Measurements from ENCODE around the gene SFTPD.

SFTPD gene

GRCh38 chr10:79946271-79947082 is 2.4 kb downstream of the SFTPD start:
- no peak for DNase-seq (ENCODE audit: low read depth, low spot score)
- no peak overlapping the region for H3K27ac ChIP-seq

GRCh38 chr10:79944428-79945395 is 4.2 kb downstream of the SFTPD start:
- DNase-seq (ENCODE audit: low read depth, low spot score): no peak
- H3K27ac ChIP-seq: no peak overlapping the region

DNA sequence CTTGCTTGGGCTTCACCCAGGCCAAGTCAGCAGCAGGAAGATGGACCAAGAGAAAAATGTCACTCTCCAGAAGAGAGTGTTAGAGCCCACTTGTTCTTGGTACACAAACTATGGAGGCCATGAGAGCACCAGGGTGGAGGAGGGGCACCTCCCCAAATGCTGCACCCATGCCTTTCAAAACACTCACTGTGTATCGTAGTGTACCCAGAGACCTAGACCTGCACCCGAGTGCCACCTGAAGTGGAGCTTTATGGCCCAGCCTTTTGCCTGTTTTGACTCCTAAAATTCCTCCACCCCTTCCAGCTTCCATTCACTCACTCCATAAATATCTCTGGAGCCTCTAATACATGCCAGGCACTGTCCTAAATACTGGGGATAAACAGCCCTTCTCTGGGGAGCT is 5.0 kb downstream of the SFTPD start:
- no peak overlapping the region for H3K27ac ChIP-seq
- no peak for DNase-seq (ENCODE audit: low read depth, low spot score)

DNA sequence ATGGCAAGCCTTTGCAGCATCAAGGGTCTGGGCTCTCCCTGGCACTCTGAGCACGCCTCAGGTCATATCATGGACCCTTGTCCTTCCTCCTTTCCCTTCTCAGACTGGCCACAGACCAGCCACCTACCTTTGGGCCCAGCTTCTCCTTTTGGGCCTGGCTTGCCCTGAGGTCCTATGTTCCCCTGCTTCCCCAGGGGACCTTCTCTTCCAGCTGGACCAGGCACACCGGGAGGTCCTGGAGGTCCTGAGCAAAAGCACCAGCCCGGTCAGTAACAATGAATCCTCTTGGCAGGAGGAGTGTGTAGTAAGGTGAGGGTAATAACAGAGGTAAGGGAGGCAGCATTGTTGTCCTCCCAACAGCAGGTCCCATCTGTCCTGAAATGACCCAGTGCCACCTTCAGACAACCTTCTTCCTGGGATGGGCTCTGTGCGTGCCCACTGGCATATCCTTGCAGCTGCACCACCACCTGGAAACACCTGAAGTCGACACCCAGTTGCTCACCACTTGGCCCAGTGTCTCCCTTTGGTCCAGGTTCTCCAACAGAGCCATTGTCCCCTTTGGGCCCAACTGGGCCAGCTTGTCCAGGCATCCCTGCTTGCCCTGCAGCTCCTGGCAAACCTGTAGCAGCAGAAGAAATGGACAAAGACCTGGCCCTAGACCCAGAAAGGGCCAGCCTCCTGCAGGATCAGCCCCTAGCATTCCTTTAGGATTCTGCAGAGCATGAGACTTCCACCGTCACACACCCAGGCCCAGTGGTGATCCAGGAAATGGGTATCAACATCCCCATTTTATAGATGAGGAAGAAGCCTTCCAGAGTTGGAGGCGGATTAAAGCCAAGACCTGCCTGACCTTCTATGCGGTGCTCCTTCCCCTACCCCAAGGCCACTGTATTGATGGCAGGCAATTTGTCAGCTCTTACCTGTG is 6.4 kb downstream of the SFTPD start:
- no peak overlapping the region for H3K27ac ChIP-seq
- no peak for DNase-seq (ENCODE audit: low read depth, low spot score)

DNA sequence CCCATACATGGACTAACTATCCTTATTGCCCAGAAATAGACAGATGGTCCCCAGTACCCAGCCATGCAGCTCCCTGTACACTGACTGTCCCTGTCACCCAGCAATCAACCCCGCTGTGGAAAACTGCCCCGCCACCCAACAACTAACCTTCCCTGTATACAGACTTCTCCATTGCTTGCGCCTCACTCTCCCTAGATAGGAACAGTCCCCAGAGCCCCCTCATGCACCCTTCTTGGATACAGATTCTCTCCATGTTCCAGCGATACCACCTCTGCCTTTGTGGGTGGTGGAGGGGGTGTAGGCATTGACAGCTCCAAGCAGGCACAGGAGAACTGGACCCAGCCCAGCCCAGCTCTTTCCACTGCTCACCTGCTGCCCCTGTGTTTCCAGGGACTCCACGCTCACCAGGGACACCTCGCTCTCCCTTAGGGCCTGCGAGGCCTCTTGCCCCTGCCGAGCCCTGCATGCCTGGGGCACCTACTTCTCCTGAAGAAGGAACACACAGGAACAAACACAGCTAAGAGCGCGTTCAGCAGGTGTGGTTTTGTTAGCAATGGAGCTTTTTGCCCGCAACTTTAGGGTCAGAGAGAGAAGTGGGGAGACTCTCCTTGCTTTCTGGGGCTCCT is 7.2 kb downstream of the SFTPD start:
- DNase-seq (ENCODE audit: low read depth, low spot score): no peak
- no peak overlapping the region for H3K27ac ChIP-seq

- no peak overlapping the region for H3K27ac ChIP-seq
- DNase-seq (ENCODE audit: low read depth, low spot score): no peak
Measured at GRCh38 chr10:79941146-79941545, 7.8 kb downstream of the SFTPD start.

- DNase-seq (ENCODE audit: low read depth, low spot score): no peak
- no peak overlapping the region for H3K27ac ChIP-seq
Measured at GRCh38 chr10:79940431-79940830, 8.5 kb downstream of the SFTPD start.

GRCh38 chr10:79939969-79940368 is 8.9 kb downstream of the SFTPD start:
- no peak overlapping the region for H3K27ac ChIP-seq
- no peak for DNase-seq (ENCODE audit: low read depth, low spot score)

DNA sequence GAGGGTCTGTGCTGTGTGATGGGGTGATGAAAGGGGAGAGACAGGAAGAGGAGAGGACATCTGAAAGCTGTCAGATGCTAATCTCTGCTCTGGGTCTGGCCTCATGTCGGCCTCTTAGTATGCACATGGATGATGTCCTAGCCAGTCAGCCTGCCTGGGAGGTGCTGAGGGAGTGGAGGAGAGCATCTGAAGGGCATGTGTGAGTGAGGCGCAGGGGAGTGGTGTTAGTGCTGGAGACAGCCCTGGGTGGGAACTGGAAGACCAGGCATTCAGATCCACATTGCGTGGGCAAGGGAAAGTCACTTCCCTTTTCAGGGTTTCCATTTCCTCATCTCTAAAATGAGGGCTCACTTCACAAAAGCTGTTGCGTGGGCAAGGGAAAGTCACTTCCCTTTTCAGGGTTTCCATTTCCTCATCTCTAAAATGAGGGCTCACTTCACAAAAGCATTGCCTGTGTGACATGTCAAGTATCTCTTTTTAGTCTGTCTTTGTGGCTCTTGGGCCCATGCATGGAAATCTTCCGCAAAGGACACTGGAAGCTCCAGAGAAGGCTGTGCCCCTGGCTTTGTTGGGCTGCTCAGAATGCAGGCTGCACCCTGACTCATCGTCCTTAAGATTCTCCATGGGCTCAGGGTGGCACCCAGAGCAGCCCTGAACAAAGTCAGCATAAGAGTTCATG is 10.0 kb downstream of the SFTPD start:
- H3K27ac ChIP-seq: no peak overlapping the region
- no peak for DNase-seq (ENCODE audit: low read depth, low spot score)

- H3K27ac ChIP-seq: no peak overlapping the region
- no peak for DNase-seq (ENCODE audit: low read depth, low spot score)
Measured at GRCh38 chr10:79937701-79938151, 11.2 kb downstream of the SFTPD start.

DNA sequence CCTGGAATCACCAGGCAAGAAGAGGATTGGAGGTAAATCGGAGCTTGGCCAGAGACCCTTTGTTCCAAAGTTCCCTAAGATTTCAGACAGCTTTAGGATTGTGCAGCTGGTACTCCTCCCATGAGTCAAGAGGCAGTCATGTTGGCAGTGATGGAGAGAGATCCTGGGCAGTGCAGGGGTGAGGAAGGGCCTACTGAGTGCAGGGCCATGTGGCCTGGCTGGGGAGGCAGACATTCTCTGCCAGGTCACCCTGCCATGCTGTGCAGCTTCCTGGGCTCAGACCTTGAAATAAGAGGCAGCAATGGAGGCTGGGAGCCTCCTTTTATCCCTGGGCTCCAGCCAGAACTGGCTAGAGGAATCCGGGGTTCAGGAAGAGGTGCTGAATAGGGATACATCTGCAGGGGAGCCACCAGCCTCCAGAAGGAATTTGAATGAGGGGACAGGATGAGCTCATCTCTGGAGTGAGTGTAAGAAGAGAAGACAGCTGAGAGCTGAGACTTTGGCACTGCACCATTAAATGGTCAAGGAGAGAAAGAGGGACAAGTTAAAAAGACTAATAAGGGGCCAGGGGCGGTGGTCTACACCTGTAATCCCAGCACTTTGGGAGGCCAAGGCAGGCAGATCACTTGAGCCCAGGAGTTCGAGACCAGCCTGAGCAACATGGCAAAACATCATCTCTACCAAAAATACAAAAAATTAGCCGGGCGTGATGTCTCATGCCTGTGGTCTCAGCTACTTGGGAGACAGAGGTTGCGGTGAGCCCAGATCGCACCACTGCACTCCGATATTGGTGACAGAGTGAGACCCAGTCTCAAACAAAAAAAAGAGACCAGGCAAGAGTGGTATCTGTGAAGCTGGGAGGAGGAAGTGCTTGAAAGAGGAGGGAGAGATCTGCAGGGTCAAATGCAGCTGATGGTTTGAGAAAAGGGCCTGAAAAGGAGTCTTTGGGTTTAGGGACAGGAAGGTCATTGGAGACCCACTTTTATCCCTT is 12.0 kb downstream of the SFTPD start:
- no peak overlapping the region for H3K27ac ChIP-seq
- no peak for DNase-seq (ENCODE audit: low read depth, low spot score)

- no peak for DNase-seq (ENCODE audit: low read depth, low spot score)
- H3K27ac ChIP-seq: no peak overlapping the region
Measured at GRCh38 chr10:79933961-79934360, 14.9 kb downstream of the SFTPD start.

- no peak overlapping the region for H3K27ac ChIP-seq
- no peak for DNase-seq (ENCODE audit: low read depth, low spot score)
Measured at GRCh38 chr10:79932841-79933379, 16.0 kb downstream of the SFTPD start.

- H3K27ac ChIP-seq: no peak overlapping the region
- no peak for DNase-seq (ENCODE audit: low read depth, low spot score)
Measured at GRCh38 chr10:79932307-79932706, 16.6 kb downstream of the SFTPD start.

- H3K27ac ChIP-seq: no peak overlapping the region
- no peak for DNase-seq (ENCODE audit: low read depth, low spot score)
Measured at GRCh38 chr10:79930751-79931150, 18.2 kb downstream of the SFTPD start.

DNA sequence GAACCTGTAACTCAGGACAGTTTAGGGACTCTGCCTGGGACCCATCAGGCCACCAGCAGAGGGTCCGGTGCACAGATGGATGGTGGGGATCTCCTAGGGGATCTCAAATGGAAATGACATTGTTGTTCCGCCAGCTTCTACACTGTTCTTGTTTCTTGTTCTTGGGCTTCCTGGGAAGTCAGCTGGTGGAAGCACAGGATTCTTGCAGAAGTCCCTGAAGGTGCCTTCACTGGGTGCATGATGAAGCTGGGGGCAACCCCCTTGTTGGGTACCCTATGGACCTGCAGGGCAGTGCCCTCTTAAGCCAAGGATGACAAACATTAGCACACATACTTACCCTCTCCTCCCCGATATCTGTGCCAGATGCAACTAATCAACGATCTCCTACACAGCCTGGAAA is 18.6 kb downstream of the SFTPD start:
- DNase-seq (ENCODE audit: low read depth, low spot score): no peak
- H3K27ac ChIP-seq: no peak overlapping the region

DNA sequence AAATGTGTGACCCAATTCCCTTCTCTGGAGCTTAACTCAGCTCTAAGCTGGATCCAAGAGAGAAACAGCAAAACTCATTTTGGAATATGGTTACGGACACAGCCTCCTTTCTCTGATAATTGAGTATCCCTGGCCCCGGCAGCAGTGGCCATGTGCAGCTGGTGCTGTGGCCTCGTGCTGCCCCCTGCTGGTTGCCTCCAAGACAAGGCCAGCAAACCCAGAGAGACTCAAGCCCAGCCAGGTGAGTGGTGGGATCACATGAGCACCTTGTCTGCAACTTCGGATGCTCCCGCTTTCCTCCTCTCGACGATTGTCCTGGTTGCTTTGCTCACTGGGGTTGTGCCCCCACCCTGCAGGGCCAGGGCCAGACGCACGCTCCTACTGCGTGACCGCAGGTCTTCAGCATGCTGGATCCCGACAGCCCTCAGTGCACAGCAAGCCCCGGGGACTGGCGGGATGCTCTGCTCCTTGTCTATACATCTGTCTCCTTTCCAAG is 19.4 kb downstream of the SFTPD start:
- no peak overlapping the region for H3K27ac ChIP-seq
- DNase-seq (ENCODE audit: low read depth, low spot score): no peak

Data from epithelial cell of prostate (primary cell).